ENCODE measurements around the gene MTREX.

- TF ChIP-seq POLR2A (IDR thresholded peaks at IDR 0.05) (no peak), CTCF (IDR thresholded peaks at IDR 0.05) (no peak)
Measured at GRCh38 chr5:55406292-55406691, 98.5 kb downstream of the MTREX start.

Measured in tibial nerve (tissue), 3 donors.